OCI-LY3 (cell line): ENCODE measurements around the gene C19orf12.

Experiments
- EZH2phosphoT487 ChIP-seq: fragments of 200-600 bp; shearing (Covaris generic); IDR thresholded peaks from 2 replicates; pipeline ENCODE4 v1.6.1; 2018; ENCODE audit warnings: antibody characterized with exemption, mixed run types, low read depth
- TF ChIP-seq, protein P1 (sequence below): fragments of 200-600, 300-600 bp; sonication (generic); IDR thresholded peaks from 2 replicates; pipeline ENCODE4 v1.5.1; 2014; ENCODE audit warnings: antibody characterized with exemption, low read length, low read depth

DNA sequence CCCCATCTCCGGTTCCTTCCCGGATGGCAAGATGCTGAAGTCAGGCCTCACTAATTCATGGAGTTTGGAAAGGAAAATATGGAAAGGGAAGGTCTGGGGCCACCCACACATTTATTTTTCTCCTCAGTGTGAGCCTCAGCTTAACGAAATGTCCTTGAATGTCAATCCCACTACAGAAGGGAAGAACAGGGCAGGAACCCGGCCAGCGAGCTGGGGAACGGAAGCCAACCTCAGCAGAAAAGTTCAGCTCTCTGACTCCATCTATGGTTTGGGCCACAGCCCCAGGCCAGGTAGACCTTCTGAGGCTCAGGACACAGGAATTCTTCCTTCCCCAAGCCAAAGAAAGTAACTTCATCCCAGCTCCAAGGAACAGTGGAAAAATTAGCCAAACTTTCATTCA, 8.4 kb downstream of the C19orf12 start:
- TF ChIP-seq, protein P1, sequence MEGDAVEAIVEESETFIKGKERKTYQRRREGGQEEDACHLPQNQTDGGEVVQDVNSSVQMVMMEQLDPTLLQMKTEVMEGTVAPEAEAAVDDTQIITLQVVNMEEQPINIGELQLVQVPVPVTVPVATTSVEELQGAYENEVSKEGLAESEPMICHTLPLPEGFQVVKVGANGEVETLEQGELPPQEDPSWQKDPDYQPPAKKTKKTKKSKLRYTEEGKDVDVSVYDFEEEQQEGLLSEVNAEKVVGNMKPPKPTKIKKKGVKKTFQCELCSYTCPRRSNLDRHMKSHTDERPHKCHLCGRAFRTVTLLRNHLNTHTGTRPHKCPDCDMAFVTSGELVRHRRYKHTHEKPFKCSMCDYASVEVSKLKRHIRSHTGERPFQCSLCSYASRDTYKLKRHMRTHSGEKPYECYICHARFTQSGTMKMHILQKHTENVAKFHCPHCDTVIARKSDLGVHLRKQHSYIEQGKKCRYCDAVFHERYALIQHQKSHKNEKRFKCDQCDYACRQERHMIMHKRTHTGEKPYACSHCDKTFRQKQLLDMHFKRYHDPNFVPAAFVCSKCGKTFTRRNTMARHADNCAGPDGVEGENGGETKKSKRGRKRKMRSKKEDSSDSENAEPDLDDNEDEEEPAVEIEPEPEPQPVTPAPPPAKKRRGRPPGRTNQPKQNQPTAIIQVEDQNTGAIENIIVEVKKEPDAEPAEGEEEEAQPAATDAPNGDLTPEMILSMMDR: no peak
- TF ChIP-seq EZH2phosphoT487: no peak
